Measurements from ENCODE around the gene MTPN.
A peak's percentile ranks its signal among the peaks of the same experiment; 100 is the strongest.

Gene MTPN

GRCh38 chr7:135960709-135961451 is 16.3 kb downstream of the MTPN start:
- no peak for TF ChIP-seq CTCF (IDR thresholded peaks at IDR 0.05; ENCODE audit: unreplicated experiment in 3 of 3)
- H3K27ac Mint-ChIP-seq, result no peak overlapping the region
- H3K36me3 Mint-ChIP-seq (ENCODE audit: low read depth), result peaks cover 10% of the 10 kb centered on the region
- no peaks in the 10 kb centered on the region for H3K9me3 Mint-ChIP-seq
- peaks cover 5% of the 10 kb centered on the region for H3K4me1 Mint-ChIP-seq
- no peak overlapping the region for H3K4me3 Mint-ChIP-seq
- no peaks in the 10 kb centered on the region for H3K27me3 Mint-ChIP-seq (ENCODE audit: low read depth)

- peak overlapping the region; percentile 5 to 62 (median 34) for H3K27ac Mint-ChIP-seq
- no peaks in the 10 kb centered on the region for H3K4me1 Mint-ChIP-seq
- no peaks in the 10 kb centered on the region for H3K9me3 Mint-ChIP-seq
- H3K4me3 Mint-ChIP-seq, result no peak overlapping the region
- H3K36me3 Mint-ChIP-seq (ENCODE audit: low read depth), result peaks cover 17% of the 10 kb centered on the region
- no peaks in the 10 kb centered on the region for H3K27me3 Mint-ChIP-seq (ENCODE audit: low read depth)
- no peak for TF ChIP-seq CTCF (IDR thresholded peaks at IDR 0.05; ENCODE audit: unreplicated experiment in 3 of 3)
These were observed 17.4 kb downstream of the MTPN start for GRCh38 chr7:135959646-135960363.

- H3K27ac Mint-ChIP-seq, result no peak overlapping the region
- no peak overlapping the region for H3K4me3 Mint-ChIP-seq
- peaks cover 19% of the 10 kb centered on the region for H3K36me3 Mint-ChIP-seq (ENCODE audit: low read depth)
- H3K4me1 Mint-ChIP-seq, result no peaks in the 10 kb centered on the region
- no peak for TF ChIP-seq CTCF (IDR thresholded peaks at IDR 0.05; ENCODE audit: unreplicated experiment in 3 of 3)
- H3K9me3 Mint-ChIP-seq, result no peaks in the 10 kb centered on the region
- no peaks in the 10 kb centered on the region for H3K27me3 Mint-ChIP-seq (ENCODE audit: low read depth)
These were observed 19.0 kb downstream of the MTPN start for GRCh38 chr7:135958173-135958572.

- H3K27me3 Mint-ChIP-seq (ENCODE audit: low read depth), result no peaks in the 10 kb centered on the region
- H3K36me3 Mint-ChIP-seq (ENCODE audit: low read depth), result peaks cover 24% of the 10 kb centered on the region
- H3K27ac Mint-ChIP-seq, result no peak overlapping the region
- H3K4me3 Mint-ChIP-seq, result no peak overlapping the region
- H3K4me1 Mint-ChIP-seq, result no peaks in the 10 kb centered on the region
- TF ChIP-seq CTCF (IDR thresholded peaks at IDR 0.05; ENCODE audit: unreplicated experiment in 3 of 3), result no peak
- no peaks in the 10 kb centered on the region for H3K9me3 Mint-ChIP-seq
These were observed 19.5 kb downstream of the MTPN start for GRCh38 chr7:135957627-135958026.

- H3K9me3 Mint-ChIP-seq, result no peaks in the 10 kb centered on the region
These were observed 20.8 kb downstream of the MTPN start for GRCh38 chr7:135956393-135956792.

More at GRCh38 chr7:135956393-135956792, 20.8 kb downstream of the MTPN start:
- no peak for TF ChIP-seq CTCF (IDR thresholded peaks at IDR 0.05; ENCODE audit: unreplicated experiment in 3 of 3)
- Mint-ChIP-seq H3K4me1 (no peaks in the 10 kb centered on the region), H3K27me3 (ENCODE audit: low read depth) (no peaks in the 10 kb centered on the region), H3K27ac (no peak overlapping the region), H3K36me3 (ENCODE audit: low read depth) (peaks cover 27% of the 10 kb centered on the region), H3K4me3 (no peak overlapping the region)

Data from nephron (organoid).